NCI-H2171 treated with DMSO at 0.1 percent for 48 hours (cell line): ENCODE results near the gene CYREN.
A peak's percentile ranks its signal among the peaks of the same experiment; 100 is the strongest.
"Not testable (repeated sequence)": the region's sequence is repeated elsewhere in the genome, so short reads cannot be mapped to it uniquely, and the experiment has no call there.

Experiments used
- DNase-seq: peaks from one replicate; lab custom pipeline; 2025; lab: John Stamatoyannopoulos, UW

The CYREN gene

GRCh38 chr7:135177028-135177696, 6.7 kb upstream of the CYREN start:
- DNase-seq = no peak

GRCh38 chr7:135175931-135176330, 5.4 kb upstream of the CYREN start:
- no peak for DNase-seq

DNA sequence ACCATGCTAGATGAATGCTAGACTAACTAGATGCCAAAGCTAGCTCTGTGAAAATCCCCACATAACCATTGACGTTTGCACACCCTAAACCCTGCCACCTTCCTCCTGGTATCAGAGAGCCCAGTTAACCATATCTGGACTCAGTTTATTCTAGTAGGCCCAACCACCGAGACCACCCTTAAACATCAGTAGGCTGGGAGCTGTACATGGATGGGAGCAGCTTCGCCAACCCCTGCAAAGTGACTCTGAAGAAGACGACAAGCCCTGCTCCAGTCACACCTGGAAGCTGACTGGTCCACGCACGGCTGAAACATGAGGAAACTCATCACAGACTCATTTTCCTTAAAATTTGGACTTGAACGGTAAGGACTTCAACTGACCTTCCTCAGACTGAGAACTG, 4.4 kb upstream of the CYREN start:
- DNase-seq = no peak

- not testable (repeated sequence) for DNase-seq
Measured at GRCh38 chr7:135173916-135174315, 3.4 kb upstream of the CYREN start.

DNA sequence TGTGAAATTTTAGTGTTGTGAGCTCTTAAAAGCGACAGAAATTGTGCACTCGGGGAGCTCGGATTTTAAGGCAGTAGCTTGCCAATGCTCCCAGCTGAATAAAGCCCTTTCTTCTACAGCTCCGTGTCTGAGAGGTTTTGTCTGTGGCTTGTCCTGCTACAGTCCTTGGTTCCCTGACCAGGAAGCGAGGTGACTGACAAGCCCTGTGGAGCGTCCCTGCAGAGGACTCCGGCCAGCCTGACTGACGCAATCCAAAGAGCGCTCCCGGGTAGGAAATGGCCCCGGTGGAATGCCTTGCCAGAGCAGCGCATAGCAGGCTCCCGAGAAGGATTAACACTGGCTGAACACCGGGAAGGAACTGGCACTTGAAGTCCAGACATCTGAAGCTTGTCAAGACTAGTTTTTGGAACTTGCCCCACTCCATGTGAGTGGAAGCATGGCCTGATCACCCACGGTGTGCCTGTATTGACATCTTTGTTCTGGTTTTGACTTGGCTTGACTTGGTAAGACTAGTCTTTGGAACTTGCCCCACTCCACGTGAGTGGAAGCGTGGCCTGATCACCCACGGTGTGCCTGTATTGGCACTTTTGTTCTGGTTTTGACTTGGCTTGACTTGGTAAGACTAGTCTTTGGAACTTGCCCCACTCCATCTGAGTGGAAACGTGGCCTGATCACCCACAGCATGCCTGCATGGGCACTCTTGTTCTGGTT, 1.2 kb upstream of the CYREN start:
- DNase-seq = not testable (repeated sequence)

DNA sequence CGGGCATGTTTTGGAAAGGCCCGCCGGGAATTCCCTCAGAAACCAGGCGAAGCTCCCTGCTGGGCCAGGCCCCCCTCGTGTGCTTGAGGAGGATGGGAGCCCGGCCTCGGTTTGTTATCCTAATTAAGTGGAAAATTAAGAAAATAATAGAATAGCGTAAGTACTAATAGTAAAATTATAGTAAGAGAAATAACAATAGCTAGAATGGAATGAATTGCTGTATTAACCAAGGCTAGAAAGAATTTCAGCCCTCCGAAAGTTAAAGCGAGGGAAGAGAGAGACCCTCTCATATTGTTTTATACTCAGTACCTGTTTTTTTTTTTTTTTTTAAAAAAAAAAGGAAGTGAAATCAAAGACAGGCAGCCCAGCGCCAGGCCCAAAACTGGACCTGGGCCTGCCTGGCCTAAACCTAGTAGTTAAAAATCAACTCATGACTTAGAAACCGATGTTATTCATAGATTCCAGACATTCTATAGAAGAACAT, 533 bp upstream of the CYREN start:
- not testable (repeated sequence) for DNase-seq

DNA sequence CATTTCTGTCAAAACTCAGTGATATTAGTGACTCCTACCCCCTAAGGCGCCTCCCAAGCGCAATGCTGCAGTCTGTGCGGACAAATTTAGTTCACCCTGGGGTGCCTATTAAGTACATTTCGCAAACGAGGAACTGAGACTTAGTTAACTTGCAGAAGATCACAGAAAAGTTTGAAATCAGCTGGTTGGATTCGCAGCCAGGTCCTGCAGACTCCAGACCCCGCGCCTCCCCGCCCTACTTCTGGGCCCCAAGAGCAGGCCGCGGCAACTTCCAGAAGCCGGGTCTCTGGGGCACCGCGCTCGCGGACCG, 588 bp downstream of the CYREN start:
- peak; percentile 44 for DNase-seq

DNA sequence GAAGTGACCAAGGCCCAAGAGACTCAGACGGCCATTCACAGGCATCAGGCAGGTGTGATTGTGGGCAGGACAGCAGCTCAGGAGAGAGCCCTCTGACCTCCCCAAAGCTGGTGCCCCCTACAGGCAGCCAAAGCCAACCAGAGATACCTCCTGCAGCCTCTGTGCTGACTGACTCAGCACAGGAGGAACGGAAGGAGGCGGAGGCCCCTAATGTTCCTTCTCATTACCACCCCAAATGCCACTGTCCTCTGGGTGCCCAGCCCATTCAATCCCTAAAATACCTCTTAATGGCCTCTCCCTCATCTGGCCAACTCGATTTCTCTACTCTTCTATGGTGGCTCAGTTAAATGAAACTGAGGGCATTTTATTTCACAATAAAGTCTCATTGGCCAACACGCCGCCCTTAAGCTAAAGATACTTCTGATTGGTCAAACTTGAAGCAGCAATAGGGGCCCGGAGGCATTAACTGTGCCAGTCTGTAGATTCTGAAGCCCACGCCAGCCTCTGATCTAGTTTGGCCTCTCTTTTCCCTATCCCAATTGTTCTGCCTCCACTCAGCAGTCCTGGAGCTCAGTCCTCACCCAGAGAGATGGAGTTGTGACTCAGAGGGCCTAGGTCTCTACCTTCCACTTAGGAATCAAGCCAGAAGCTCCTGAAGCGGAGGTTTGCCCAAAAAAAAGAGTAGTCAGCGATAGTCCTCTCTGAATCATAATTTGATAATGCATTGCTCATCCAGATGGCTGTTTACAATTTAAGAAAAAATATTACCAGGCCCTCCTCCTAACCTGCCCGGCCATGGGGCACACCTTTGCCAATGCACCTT, 1.2 kb downstream of the CYREN start:
- DNase-seq = no peak

DNA sequence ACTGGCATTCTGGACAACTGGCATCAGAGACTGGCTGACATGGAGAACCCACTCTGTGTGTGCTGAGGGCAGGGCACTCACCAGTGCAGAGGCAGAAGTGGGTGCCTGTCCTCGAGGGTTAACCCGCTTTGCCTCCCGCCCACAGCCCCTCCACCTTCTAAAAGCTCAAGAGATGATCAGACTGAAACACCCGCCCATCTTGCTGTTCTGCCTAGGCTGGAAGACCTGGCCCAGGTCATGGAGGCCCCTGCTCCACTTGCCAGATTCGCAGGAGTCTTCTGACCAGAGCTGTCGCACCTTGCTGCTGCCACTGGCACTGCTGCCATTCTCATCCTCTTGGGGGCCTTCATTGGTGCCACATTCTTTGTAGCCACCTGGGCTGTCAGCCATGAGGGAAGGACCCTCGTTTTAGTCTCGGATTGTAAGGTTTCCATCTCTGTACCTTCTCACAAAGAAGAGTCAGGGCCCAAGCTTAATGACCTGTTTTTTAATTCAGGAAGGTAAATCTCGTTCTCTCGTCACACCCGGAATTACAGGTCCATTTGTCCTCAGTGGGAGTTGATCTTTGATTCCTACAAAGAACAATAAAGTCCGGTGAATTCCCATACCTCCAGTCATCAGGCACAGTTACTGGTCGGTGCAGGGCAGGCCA, 1.9 kb downstream of the CYREN start:
- DNase-seq = no peak

DNA sequence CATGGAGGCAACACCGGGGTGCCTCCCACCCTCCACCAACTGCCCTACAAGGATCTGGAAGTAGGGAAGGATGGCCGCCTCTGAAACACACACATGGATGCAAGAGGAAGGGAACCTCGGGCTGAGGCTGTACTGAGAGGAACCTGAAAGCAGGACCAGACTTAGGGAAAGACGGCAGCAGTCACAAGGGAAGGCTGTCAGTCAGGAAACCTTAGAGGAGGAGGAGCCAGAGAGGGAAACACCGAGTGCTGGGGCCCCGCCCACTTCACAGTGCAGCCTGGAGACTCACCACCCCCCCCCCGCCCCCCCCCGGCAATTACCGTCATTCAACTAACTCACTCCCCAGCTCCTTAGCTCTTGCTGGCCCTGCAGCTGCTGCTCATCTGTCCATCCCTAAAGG, 2.5 kb downstream of the CYREN start:
- DNase-seq = no peak

GRCh38 chr7:135167365-135167917, 3.1 kb downstream of the CYREN start:
- no peak for DNase-seq

- DNase-seq = no peak
Measured at GRCh38 chr7:135166338-135166990, 4.0 kb downstream of the CYREN start.

DNA sequence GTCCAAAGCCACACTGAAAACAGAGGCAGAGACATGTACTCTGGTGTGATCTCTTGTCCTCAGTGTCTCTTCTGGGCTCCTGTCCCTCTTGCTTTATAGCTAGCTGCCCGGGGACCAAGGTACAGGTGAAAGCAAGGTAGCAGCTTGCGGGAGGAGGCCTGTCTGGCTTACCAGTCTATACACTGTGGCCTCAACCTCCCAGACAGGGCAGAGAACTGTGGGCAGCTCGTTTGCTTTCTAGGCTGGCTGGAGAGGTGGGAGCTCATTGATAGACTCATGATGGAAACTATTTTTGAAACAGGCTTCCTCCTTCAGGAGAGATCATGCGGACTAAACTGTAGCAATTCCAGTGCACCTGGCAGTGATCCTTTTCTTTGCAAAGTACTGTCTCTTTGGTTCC, 4.6 kb downstream of the CYREN start:
- no peak for DNase-seq

DNA sequence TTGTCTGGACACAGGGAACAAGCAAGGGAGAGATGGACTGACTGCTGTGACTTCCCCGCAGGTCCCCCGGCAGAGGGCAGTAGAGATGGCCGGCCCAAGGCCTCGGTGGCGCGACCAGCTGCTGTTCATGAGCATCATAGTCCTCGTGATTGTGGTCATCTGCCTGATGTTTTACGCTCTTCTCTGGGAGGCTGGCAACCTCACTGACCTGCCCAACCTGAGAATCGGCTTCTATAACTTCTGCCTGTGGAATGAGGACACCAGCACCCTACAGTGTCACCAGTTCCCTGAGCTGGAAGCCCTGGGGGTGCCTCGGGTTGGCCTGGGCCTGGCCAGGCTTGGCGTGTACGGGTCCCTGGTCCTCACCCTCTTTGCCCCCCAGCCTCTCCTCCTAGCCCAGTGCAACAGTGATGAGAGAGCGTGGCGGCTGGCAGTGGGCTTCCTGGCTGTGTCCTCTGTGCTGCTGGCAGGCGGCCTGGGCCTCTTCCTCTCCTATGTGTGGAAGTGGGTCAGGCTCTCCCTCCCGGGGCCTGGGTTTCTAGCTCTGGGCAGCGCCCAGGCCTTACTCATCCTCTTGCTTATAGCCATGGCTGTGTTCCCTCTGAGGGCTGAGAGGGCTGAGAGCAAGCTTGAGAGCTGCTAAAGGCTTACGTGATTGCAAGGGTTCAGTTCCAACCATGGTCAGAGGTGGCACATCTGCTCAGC, 6.0 kb downstream of the CYREN start:
- no peak for DNase-seq

DNA sequence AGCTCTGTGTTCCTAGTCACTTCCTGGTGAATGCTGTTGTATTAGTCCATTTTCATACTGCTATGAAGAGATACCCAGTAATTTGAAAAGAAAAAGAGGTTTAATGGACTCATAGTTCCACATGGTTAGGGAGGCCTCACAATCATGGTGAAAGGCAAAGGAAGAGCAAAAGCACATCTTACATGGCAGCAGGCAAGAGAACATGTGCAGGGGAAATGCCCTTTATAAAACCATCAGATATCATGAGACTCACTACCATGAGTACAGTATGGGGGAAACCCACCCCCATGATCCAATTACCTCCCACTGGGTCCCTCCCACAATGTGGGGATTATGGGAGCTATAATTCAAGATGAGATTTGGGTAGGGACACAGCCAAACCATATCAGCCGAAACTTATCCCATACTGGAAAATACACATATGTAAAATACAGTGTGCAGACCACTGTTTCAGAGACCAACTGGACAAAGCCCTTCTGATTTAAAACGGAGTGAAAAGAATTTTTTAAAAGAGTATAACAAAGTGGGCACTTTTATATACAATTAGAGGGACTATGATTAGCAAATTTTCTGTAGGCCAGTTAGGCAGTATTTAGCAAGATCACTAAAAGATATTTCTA, 8.0 kb downstream of the CYREN start:
- no peak for DNase-seq

GRCh38 chr7:135161669-135162068, 8.8 kb downstream of the CYREN start:
- DNase-seq = no peak

GRCh38 chr7:135160858-135161653, 9.5 kb downstream of the CYREN start:
- DNase-seq = no peak

DNA sequence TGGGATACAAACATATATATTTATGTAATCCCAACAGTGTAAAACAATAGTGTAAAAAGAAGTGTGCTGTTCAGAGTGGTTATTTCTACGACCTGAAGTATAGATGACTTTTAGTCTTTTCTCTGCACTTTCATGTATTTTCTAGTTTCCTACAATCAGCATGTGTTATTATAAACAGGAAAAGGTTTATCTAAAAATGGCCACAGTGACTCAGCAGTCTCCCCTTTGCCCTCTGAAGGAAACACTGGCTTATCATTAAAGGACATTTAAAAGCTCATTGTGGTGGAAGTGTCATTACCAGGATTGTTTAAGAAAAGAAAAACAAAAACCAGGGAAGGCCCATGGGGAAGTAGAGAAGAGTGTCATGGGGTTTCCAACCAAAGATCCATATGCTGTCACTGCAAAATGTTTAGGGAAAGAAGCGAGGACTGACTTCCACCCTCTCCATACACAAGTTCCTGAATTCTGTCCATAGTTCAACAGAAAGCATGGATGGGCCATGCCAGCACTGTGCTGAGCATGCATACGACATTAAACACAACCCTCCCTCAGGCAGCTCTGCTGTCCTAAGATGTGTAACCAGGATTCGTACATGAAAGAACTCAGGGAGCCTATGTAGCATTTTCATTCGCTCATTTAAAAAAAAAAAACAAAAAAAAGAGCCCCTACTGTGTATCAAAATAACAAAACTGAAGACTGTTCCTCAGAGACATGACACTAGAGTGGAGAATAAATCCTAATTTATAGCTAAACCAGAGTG, 10.2 kb downstream of the CYREN start:
- DNase-seq = no peak
